IPS-15b (cell line): ENCODE data around the gene RBM44.
"Not testable (repeated sequence)": the region's sequence is repeated elsewhere in the genome, so short reads cannot be mapped to it uniquely, and the experiment has no call there.

Experiments used
- H3K27me3 ChIP-seq: one replicate; pipeline ENCODE4 v1.6.1; 2013; ENCODE audit warnings: low read length; ENCODE audit not compliant: control insufficient read depth, insufficient read depth
- H3K36me3 ChIP-seq: one replicate; pipeline ENCODE4 v1.6.1; 2013; ENCODE audit warnings: low read length; ENCODE audit not compliant: control insufficient read depth, insufficient read depth
- H3K4me1 ChIP-seq: one replicate; pipeline ENCODE4 v1.6.1; 2013; ENCODE audit warnings: mild to moderate bottlenecking, low read length; ENCODE audit not compliant: control insufficient read depth, insufficient read depth
- H3K4me3 ChIP-seq: one replicate; pipeline ENCODE4 v1.5.1; 2013; ENCODE audit warnings: low read depth, low read length
- H3K9ac ChIP-seq: one replicate; pipeline ENCODE4 v1.6.1; 2013; ENCODE audit warnings: low read depth, mild to moderate bottlenecking, low read length
- H3K9me3 ChIP-seq: one replicate; pipeline ENCODE4 v1.6.1; 2013; ENCODE audit warnings: mild to moderate bottlenecking, low read length; ENCODE audit not compliant: control insufficient read depth, insufficient read depth

Gene RBM44

GRCh38 chr2:237798236-237799059, at the start of gene RBM44:
Gene RBM44 (plus strand): TSS chr2:237798779. CDS start chr2:237813610, 14,831 bp downstream.
- H3K9ac ChIP-seq, result no peak within 1 kb of the TSS
- no peaks in the 10 kb centered on the region for H3K27me3 ChIP-seq
- no peak within 1 kb of the TSS for H3K4me3 ChIP-seq
- H3K4me1 ChIP-seq, result no peaks in the 10 kb centered on the region
- H3K36me3 ChIP-seq, result no peaks in the 10 kb centered on the region
- no peaks in the 10 kb centered on the region for H3K9me3 ChIP-seq

- H3K9me3 ChIP-seq, result no peaks in the 10 kb centered on the region
- no peaks in the 10 kb centered on the region for H3K36me3 ChIP-seq
Observed at GRCh38 chr2:237749002-237749401, 49.6 kb upstream of the RBM44 start.

GRCh38 chr2:237749961-237750360, 48.6 kb upstream of the RBM44 start:
- H3K4me3 ChIP-seq, result no peak overlapping the region
- H3K36me3 ChIP-seq, result peaks cover 5% of the 10 kb centered on the region
- no peak overlapping the region for H3K9ac ChIP-seq
- H3K4me1 ChIP-seq, result no peaks in the 10 kb centered on the region
- no peaks in the 10 kb centered on the region for H3K27me3 ChIP-seq
- H3K9me3 ChIP-seq, result no peaks in the 10 kb centered on the region

More at GRCh38 chr2:237749002-237749401, 49.6 kb upstream of the RBM44 start:
- Histone ChIP-seq H3K9ac (no peak overlapping the region), H3K4me1 (no peaks in the 10 kb centered on the region), H3K4me3 (no peak overlapping the region), H3K27me3 (no peaks in the 10 kb centered on the region)

- H3K4me1 ChIP-seq, H3K4me3 ChIP-seq, H3K9me3 ChIP-seq, H3K27me3 ChIP-seq, H3K36me3 ChIP-seq, H3K9ac ChIP-seq: not testable (repeated sequence)
Observed at GRCh38 chr2:237750441-237750840, 48.1 kb upstream of the RBM44 start.

- Histone ChIP-seq H3K4me3 (no peak overlapping the region), H3K9ac (no peak overlapping the region), H3K9me3 (no peaks in the 10 kb centered on the region), H3K4me1 (no peaks in the 10 kb centered on the region), H3K27me3 (no peaks in the 10 kb centered on the region), H3K36me3 (peaks cover 16% of the 10 kb centered on the region)
Observed at GRCh38 chr2:237752761-237753165, 45.8 kb upstream of the RBM44 start.

GRCh38 chr2:237754182-237754581, 44.4 kb upstream of the RBM44 start:
- no peak overlapping the region for H3K9ac ChIP-seq
- no peak overlapping the region for H3K4me3 ChIP-seq
- no peaks in the 10 kb centered on the region for H3K27me3 ChIP-seq
- peaks cover 16% of the 10 kb centered on the region for H3K36me3 ChIP-seq
- H3K9me3 ChIP-seq, result no peaks in the 10 kb centered on the region
- H3K4me1 ChIP-seq, result no peaks in the 10 kb centered on the region

- Histone ChIP-seq H3K27me3 (no peaks in the 10 kb centered on the region), H3K9me3 (no peaks in the 10 kb centered on the region), H3K36me3 (peaks cover 16% of the 10 kb centered on the region), H3K4me1 (no peaks in the 10 kb centered on the region), H3K4me3 (no peak overlapping the region), H3K9ac (no peak overlapping the region)
Observed at GRCh38 chr2:237754626-237755248, 43.8 kb upstream of the RBM44 start.

GRCh38 chr2:237757616-237758015, 41.0 kb upstream of the RBM44 start:
- no peaks in the 10 kb centered on the region for H3K27me3 ChIP-seq
- H3K9me3 ChIP-seq, result no peaks in the 10 kb centered on the region
- H3K4me3 ChIP-seq, result no peak overlapping the region
- H3K9ac ChIP-seq, result no peak overlapping the region
- H3K36me3 ChIP-seq, result peaks cover 20% of the 10 kb centered on the region
- no peaks in the 10 kb centered on the region for H3K4me1 ChIP-seq

GRCh38 chr2:237758185-237758584, 40.4 kb upstream of the RBM44 start:
- H3K4me3 ChIP-seq, result no peak overlapping the region

GRCh38 chr2:237759176-237759575, 39.4 kb upstream of the RBM44 start:
- H3K9me3 ChIP-seq, result no peaks in the 10 kb centered on the region
- H3K4me1 ChIP-seq, result no peaks in the 10 kb centered on the region
- no peak overlapping the region for H3K4me3 ChIP-seq
- peaks cover 20% of the 10 kb centered on the region for H3K36me3 ChIP-seq
- H3K9ac ChIP-seq, result no peak overlapping the region
- no peaks in the 10 kb centered on the region for H3K27me3 ChIP-seq

More at GRCh38 chr2:237758185-237758584, 40.4 kb upstream of the RBM44 start:
- no peaks in the 10 kb centered on the region for H3K9me3 ChIP-seq
- H3K9ac ChIP-seq, result no peak overlapping the region
- H3K4me1 ChIP-seq, result no peaks in the 10 kb centered on the region
- no peaks in the 10 kb centered on the region for H3K27me3 ChIP-seq
- H3K36me3 ChIP-seq, result peaks cover 20% of the 10 kb centered on the region

GRCh38 chr2:237760506-237761502, 37.8 kb upstream of the RBM44 start:
- Histone ChIP-seq H3K9ac (no peak overlapping the region), H3K4me1 (no peaks in the 10 kb centered on the region), H3K9me3 (no peaks in the 10 kb centered on the region), H3K36me3 (peaks cover 12% of the 10 kb centered on the region), H3K27me3 (no peaks in the 10 kb centered on the region), H3K4me3 (no peak overlapping the region)
